Astrocyte (in vitro differentiated cells and primary cell): ENCODE results near the gene CZIB.

Source experiments
- CTCF ChIP-seq: IDR thresholded peaks from 2 replicates; pipeline ENCODE4 v1.5.1; 2011; ENCODE audit warnings: low read depth, mild to moderate bottlenecking, inconsistent platforms, low read length, moderate library complexity; ENCODE audit not compliant: insufficient read depth
- EZH2 ChIP-seq: IDR thresholded peaks from 2 replicates; pipeline ENCODE4 v1.6.1; 2012; ENCODE audit warnings: mild to moderate bottlenecking, low read length, inconsistent platforms; ENCODE audit not compliant: insufficient read depth

- TF ChIP-seq CTCF (no peak), EZH2 (no peak)
These were observed 37.7 kb downstream of the CZIB start for GRCh38 chr1:53182716-53183094.
